ENCODE data around the gene SLC12A8. TPM values are rescaled to one million over a fixed set of nuclear protein-coding genes. Genes with fewer than 3 reads are reported as not detected.

Gene SLC12A8
- polyA plus RNA-seq, 1 experiment: 8.4 TPM

- Histone ChIP-seq H3K36me3 (ENCODE audit: control insufficient read depth, insufficient read depth, low read length) (no peaks in the 10 kb centered on the region), H3K4me3 (ENCODE audit: low read depth, low read length) (no peak overlapping the region), H3K27me3 (ENCODE audit: control insufficient read depth, insufficient read depth, low read length) (no peaks in the 10 kb centered on the region)
- ChIA-PET CTCF (interaction anchor here (0.6 kb wide), 1 partner anchor 171 kb away, joined by 3 read pairs; no protein-coding TSS in a partner anchor), POLR2A (interaction anchor here (0.5 kb wide), 1 partner anchor 90 kb away, joined by 3 read pairs; no protein-coding TSS in a partner anchor)
- no peak for TF ChIP-seq CTCF (IDR thresholded peaks at IDR 0.05; ENCODE audit: insufficient read depth, low read depth, low read length)
- DNase-seq (ENCODE audit: low read depth): no peak
Observed at GRCh38 chr3:125061646-125062045, 150.9 kb downstream of the SLC12A8 start.

DNA sequence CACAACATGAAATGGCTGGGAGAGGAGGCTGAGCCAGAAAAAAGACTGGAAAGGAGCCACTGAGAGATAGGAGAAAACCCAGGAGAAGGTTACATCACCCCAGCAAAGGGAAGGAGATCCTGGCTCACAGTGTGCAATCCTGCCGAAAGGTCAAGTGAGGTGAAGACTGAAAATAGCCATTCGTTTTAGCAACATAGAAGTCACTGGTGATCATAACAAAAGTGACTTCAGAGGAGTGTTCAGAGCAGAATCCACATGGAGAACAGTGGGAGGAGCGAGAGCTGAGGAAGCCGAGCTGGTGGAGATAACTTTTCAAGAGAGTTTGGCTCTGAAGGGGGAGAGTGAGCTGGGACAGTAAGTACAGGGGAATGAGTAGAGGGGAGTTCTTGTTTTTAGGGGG, 151.4 kb downstream of the SLC12A8 start:
- H3K36me3 ChIP-seq (ENCODE audit: control insufficient read depth, insufficient read depth, low read length): no peaks in the 10 kb centered on the region
- TF ChIP-seq CTCF (IDR thresholded peaks at IDR 0.05; ENCODE audit: insufficient read depth, low read depth, low read length): no peak
- no peak overlapping the region for H3K4me3 ChIP-seq (ENCODE audit: low read depth, low read length)
- DNase-seq (ENCODE audit: low read depth): peak; percentile 37
- POLR2A ChIA-PET: interaction anchor here (0.5 kb wide), 1 partner anchor 90 kb away, joined by 3 read pairs; no protein-coding TSS in a partner anchor
- CTCF ChIA-PET: no interaction called here
- no peaks in the 10 kb centered on the region for H3K27me3 ChIP-seq (ENCODE audit: control insufficient read depth, insufficient read depth, low read length)

DNA sequence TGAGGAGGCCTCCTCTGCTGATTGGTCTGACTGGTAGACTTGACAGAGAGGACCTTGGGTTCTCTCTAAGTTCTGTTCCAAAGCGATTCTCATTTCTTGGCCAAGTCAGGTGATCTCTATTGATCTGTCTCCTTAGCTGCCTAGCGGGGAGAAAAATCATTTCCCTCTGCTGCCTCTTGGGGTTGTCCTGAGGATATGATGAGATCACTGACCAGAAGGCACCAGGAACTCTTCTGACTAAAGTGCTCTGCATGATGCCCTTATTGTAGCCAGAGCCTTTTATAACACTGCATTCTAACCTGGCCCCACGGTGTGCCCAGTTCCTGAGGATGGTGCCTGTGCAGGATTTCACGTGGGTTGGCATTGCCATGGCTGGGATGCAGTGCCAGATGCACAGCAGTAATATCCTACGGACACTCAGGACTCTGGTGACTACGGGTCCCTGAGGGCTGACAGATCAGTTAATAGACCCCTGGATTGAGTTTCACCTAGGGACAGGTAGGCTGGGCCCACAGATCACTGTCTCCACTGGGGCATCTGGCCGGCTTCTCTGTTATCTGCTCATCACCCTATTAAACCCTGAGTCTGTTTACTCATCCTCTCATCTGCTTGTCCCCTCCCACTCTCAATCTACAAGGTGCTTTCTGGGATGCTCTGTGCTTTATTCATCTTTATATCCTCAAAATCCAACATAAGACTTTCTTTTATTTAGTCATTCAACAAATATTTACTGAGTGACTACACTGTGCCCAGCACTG, 152.9 kb downstream of the SLC12A8 start:
- Histone ChIP-seq H3K4me3 (ENCODE audit: low read depth, low read length) (no peak overlapping the region), H3K36me3 (ENCODE audit: control insufficient read depth, insufficient read depth, low read length) (no peaks in the 10 kb centered on the region), H3K27me3 (ENCODE audit: control insufficient read depth, insufficient read depth, low read length) (no peaks in the 10 kb centered on the region)
- TF ChIP-seq CTCF (IDR thresholded peaks at IDR 0.05; ENCODE audit: insufficient read depth, low read depth, low read length): no peak
- POLR2A ChIA-PET: no interaction called here
- CTCF ChIA-PET: interaction anchor here (0.8 kb wide), 1 partner anchor 75 kb away, joined by 3 read pairs; no protein-coding TSS in a partner anchor
- no peak for DNase-seq (ENCODE audit: low read depth)

- no peak for TF ChIP-seq CTCF (IDR thresholded peaks at IDR 0.05; ENCODE audit: insufficient read depth, low read depth, low read length)
- ChIA-PET CTCF (no interaction called here), POLR2A (no interaction called here)
- H3K36me3 ChIP-seq (ENCODE audit: control insufficient read depth, insufficient read depth, low read length): no peaks in the 10 kb centered on the region
- no peak for DNase-seq (ENCODE audit: low read depth)
- H3K4me3 ChIP-seq (ENCODE audit: low read depth, low read length): no peak overlapping the region
- H3K27me3 ChIP-seq (ENCODE audit: control insufficient read depth, insufficient read depth, low read length): no peaks in the 10 kb centered on the region
Observed at GRCh38 chr3:125058959-125059358, 153.6 kb downstream of the SLC12A8 start.

DNA sequence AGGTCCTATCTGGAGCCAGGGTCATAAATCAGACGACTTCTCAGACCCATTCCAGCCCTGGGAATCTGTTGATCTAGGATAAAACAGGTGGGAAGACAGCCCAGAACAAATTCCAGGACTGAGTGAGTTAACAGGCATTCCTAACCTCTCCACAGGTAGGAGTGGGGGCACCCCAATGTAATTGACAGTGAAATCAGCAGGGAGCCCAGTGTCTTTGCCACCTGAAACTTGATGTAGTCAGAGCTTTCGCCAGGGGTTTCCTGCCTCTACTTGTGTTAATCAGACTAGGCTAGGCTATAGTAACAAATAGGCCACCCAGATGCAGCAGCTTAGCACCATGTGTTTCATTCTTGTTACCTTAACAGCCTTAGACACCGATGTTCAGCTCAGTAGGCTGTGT, 154.0 kb downstream of the SLC12A8 start:
- no peak for DNase-seq (ENCODE audit: low read depth)
- ChIA-PET POLR2A (no interaction called here), CTCF (no interaction called here)
- Histone ChIP-seq H3K36me3 (ENCODE audit: control insufficient read depth, insufficient read depth, low read length) (no peaks in the 10 kb centered on the region), H3K4me3 (ENCODE audit: low read depth, low read length) (no peak overlapping the region), H3K27me3 (ENCODE audit: control insufficient read depth, insufficient read depth, low read length) (no peaks in the 10 kb centered on the region)
- TF ChIP-seq CTCF (IDR thresholded peaks at IDR 0.05; ENCODE audit: insufficient read depth, low read depth, low read length): no peak

All from BJ (cell line).